ENCODE measurements around the gene IL13RA1. TPM values are rescaled to one million over a fixed set of nuclear protein-coding genes. Genes with fewer than 3 reads are reported as not detected.

IL13RA1 gene
- total and polyA plus RNA-seq, 2 of the 13 experiments (the other 11 are each of a cell fraction or from before 2014, with no cell fraction given) = 56.6 to 73.5 TPM

- TF ChIP-seq PRDM15 (CRISPR knock-in tag; IDR thresholded peaks at IDR 0.05) (no peak), SRSF4 (IDR thresholded peaks at IDR 0.05; ENCODE audit: low read depth, low read length, poor library complexity, severe bottlenecking) (no peak), ATF7-NPFF (CRISPR knock-in tag; IDR thresholded peaks at IDR 0.05; ENCODE audit: low read depth) (no peak), CHD2 (IDR thresholded peaks at IDR 0.05; ENCODE audit: low read depth, low read length) (no peak), NFATC3 (CRISPR knock-in tag; IDR thresholded peaks at IDR 0.05) (no peak), NPAS2 (CRISPR knock-in tag; IDR thresholded peaks at IDR 0.05; ENCODE audit: borderline replicate concordance) (no peak), JARID2 (CRISPR knock-in tag; IDR thresholded peaks at IDR 0.05; ENCODE audit: insufficient replicate concordance) (no peak), WIZ (CRISPR knock-in tag; IDR thresholded peaks at IDR 0.05) (no peak), NCOA5 (CRISPR knock-in tag; IDR thresholded peaks at IDR 0.05) (no peak), ZNF414 (CRISPR knock-in tag; IDR thresholded peaks at IDR 0.05) (no peak), ZBTB37 (CRISPR knock-in tag; IDR thresholded peaks at IDR 0.05) (no peak), EZH2 (conservative IDR thresholded peaks at IDR 0.05; ENCODE audit: low read depth, low read length) (no peak), KMT2A (CRISPR knock-in tag; IDR thresholded peaks at IDR 0.05) (0 out of 2 replicates have a peak, but pooled peaks have one; percentile 3), BRD4 (CRISPR knock-in tag; IDR thresholded peaks at IDR 0.05) (no peak), DMAP1 (CRISPR knock-in tag; IDR thresholded peaks at IDR 0.05) (no peak), MAZ (IDR thresholded peaks at IDR 0.05; ENCODE audit: borderline replicate concordance, low read depth, low read length) (peak; percentile 49; the same call in 1 of the 2 replicates), MAZ (CRISPR knock-in tag; IDR thresholded peaks at IDR 0.05; ENCODE audit: low read depth) (0 out of 2 replicates have a peak, but pooled peaks have one; percentile 15), DNMT1 (CRISPR knock-in tag; IDR thresholded peaks at IDR 0.05) (no peak)
- TF ChIP-seq, protein P1, sequence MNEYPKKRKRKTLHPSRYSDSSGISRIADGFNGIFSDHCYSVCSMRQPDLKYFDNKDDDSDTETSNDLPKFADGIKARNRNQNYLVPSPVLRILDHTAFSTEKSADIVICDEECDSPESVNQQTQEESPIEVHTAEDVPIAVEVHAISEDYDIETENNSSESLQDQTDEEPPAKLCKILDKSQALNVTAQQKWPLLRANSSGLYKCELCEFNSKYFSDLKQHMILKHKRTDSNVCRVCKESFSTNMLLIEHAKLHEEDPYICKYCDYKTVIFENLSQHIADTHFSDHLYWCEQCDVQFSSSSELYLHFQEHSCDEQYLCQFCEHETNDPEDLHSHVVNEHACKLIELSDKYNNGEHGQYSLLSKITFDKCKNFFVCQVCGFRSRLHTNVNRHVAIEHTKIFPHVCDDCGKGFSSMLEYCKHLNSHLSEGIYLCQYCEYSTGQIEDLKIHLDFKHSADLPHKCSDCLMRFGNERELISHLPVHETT (CRISPR knock-in tag; conservative IDR thresholded peaks at IDR 0.05) = no peak
- TF ChIP-seq, protein P2, sequence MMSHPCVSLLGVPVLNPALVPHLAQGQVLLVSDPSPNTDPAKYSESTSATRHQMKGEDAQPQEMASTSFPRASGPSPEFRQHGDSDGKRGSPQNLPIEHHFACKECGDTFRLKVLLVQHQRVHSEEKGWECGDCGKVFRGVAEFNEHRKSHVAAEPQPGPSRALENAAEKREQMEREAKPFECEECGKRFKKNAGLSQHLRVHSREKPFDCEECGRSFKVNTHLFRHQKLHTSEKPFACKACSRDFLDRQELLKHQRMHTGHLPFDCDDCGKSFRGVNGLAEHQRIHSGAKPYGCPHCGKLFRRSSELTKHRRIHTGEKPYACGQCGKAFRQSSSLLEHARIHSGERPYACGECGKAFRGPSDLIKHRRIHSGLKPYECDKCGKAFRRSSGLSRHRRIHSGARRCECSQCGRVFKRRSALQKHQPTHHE (CRISPR knock-in tag; IDR thresholded peaks at IDR 0.05; ENCODE audit: borderline replicate concordance) = no peak
These were observed at the start of gene IL13RA1 (continued) for GRCh38 chrX:118726887-118727685.
